ENCODE data around the gene GJD3. TPM values are rescaled to one million over a fixed set of nuclear protein-coding genes. Genes with fewer than 3 reads are reported as not detected.
A peak's percentile ranks its signal among the peaks of the same experiment; 100 is the strongest.

GJD3 gene
- total and polyA plus RNA-seq, 2 donors (not counting 3 experiments of a cell fraction or from before 2014, with no cell fraction given), result 0.10 to 0.40 TPM

DNA sequence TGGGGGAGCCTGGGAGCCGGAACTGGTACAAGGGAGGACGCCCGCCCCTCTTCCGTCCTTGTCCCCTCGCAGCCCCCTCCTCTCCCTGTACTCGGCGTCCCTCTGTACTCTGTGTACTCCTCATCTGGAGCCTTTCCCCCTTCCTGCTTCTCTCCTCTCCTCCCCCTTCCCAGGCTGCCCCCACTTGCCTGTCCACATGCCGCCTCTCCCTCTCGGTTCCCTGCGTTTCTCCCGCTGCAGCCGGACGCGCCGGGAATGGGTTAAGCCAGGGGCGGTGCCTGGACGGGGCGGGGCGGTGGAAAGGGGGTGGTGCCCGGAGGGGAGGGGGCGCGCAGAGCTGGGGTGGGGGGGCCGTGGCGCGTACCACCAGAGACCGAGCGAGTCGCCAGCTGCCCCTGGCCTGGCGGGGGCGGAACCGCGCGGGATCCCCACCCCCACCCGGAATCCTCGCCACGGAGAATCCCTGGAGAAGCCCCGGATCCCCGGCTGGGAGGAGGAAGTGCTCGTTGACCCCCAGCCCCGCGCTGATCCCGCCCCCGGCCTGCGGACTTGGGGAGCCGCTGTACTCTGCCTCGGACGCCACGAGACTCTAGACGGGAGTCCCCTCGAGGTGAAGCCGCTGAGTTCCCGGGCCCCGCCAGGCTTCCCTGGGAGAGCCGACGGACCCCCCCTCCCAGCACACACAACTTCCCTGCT lies 22.6 kb downstream of the GJD3 start:
- Histone ChIP-seq H3K36me3 (ENCODE audit: control insufficient read depth in 2 of 2, extremely low read depth in 1 of 2, insufficient read depth in 2 of 2, low read length in 2 of 2) (peaks cover 0 to 1% of the 10 kb centered on the region in 2 experiments), H3K9me1 (replicated peaks; ENCODE audit: control insufficient read depth, extremely low read depth, insufficient read depth, low read length) (no peaks in the 10 kb centered on the region)
- CTCF ChIA-PET, result interaction anchor here (0.9 to 10.6 kb wide), 8 partner anchors 13 to 48 kb away, joined by 3 to 109 read pairs (median 5); no protein-coding TSS in a partner anchor

More for the DNA sequence above, 22.6 kb downstream of the GJD3 start:
- no peaks in the 10 kb centered on the region for H4K20me1 ChIP-seq (replicated peaks; ENCODE audit: control insufficient read depth, extremely low read depth, insufficient read depth, low read length)
- peaks cover 59% of the 10 kb centered on the region for H3K79me2 ChIP-seq (ENCODE audit: control insufficient read depth, insufficient read depth, low read length)
- FAIRE-seq (peak; percentile 85), DNase-seq (ENCODE audit: low read depth, low spot score) (peak; percentile 60)
- dilution Hi-C loops (cut with MboI; ENCODE audit: extremely low pct_ligation_motif_present, low sequenced_read_pairs) (no loop called here), intact Hi-C loops (cut with micrococcal nuclease) (loop anchor here (1.0 kb wide), 2 partner anchors 10 to 19 kb away; no protein-coding TSS in a partner anchor)
- peak overlapping the region; percentile 63 for H3K4me2 ChIP-seq (ENCODE audit: insufficient read depth, low read length)
- H3K9me3 ChIP-seq (replicated peaks; ENCODE audit: control insufficient read depth, insufficient read depth, low read length), result no peaks in the 10 kb centered on the region
- H3K27me3 ChIP-seq (ENCODE audit: control insufficient read depth in 2 of 2, insufficient read depth in 2 of 2, low read length in 2 of 2), result no peaks in the 10 kb centered on the region
- H3K4me3 ChIP-seq (replicated peaks in 1 of 3; ENCODE audit: insufficient read depth in 1 of 3, low read depth in 1 of 3, low read length in 3 of 3), result peak overlapping the region; percentile 69 to 85 (median 76)
- peaks cover 42% of the 10 kb centered on the region for H3K4me1 ChIP-seq (ENCODE audit: control insufficient read depth, extremely low read depth, insufficient read depth, low read length)
- TF ChIP-seq FOS (IDR thresholded peaks at IDR 0.05; ENCODE audit: borderline replicate concordance, insufficient read depth, low read length), result no peak
- TF ChIP-seq, protein P1, sequence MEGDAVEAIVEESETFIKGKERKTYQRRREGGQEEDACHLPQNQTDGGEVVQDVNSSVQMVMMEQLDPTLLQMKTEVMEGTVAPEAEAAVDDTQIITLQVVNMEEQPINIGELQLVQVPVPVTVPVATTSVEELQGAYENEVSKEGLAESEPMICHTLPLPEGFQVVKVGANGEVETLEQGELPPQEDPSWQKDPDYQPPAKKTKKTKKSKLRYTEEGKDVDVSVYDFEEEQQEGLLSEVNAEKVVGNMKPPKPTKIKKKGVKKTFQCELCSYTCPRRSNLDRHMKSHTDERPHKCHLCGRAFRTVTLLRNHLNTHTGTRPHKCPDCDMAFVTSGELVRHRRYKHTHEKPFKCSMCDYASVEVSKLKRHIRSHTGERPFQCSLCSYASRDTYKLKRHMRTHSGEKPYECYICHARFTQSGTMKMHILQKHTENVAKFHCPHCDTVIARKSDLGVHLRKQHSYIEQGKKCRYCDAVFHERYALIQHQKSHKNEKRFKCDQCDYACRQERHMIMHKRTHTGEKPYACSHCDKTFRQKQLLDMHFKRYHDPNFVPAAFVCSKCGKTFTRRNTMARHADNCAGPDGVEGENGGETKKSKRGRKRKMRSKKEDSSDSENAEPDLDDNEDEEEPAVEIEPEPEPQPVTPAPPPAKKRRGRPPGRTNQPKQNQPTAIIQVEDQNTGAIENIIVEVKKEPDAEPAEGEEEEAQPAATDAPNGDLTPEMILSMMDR (IDR thresholded peaks at IDR 0.05; ENCODE audit: extremely low read depth in 1 of 2, insufficient read depth in 1 of 2, low read depth in 1 of 2, low read length in 2 of 2), result no peak
- no peak for TF ChIP-seq JUN (IDR thresholded peaks at IDR 0.05; ENCODE audit: borderline replicate concordance, insufficient read depth, insufficient read length, low read depth)
- TF ChIP-seq, protein P2, sequence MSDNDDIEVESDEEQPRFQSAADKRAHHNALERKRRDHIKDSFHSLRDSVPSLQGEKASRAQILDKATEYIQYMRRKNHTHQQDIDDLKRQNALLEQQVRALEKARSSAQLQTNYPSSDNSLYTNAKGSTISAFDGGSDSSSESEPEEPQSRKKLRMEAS (IDR thresholded peaks at IDR 0.05; ENCODE audit: insufficient read depth, insufficient read length), result no peak
- peak; percentile 24 for TF ChIP-seq POLR2AphosphoS5 (IDR thresholded peaks at IDR 0.05; ENCODE audit: insufficient read depth, low read depth, low read length)
- TF ChIP-seq EZH2 (IDR thresholded peaks at IDR 0.05; ENCODE audit: borderline replicate concordance, low read depth, low read length, severe bottlenecking), result no peak
- TF ChIP-seq POLR2A (IDR thresholded peaks at IDR 0.05; ENCODE audit: low read depth, low read length), result no peak
- TF ChIP-seq GATA2 (IDR thresholded peaks at IDR 0.05; ENCODE audit: insufficient read depth, insufficient read length, low read depth, low read length), result no peak
- TF ChIP-seq MYC (IDR thresholded peaks at IDR 0.05; ENCODE audit: low read depth, low read length), result peak; percentile 6
- BruUV-seq (replicated peaks), result no TSS peak
- peak overlapping the region; percentile 88 for H3K27ac ChIP-seq (ENCODE audit: insufficient read depth, low read depth, low read length)
- POLR2A ChIA-PET, result interaction anchor here (0.7 kb wide), 1 partner anchor 25 kb away, joined by 3 read pairs; no protein-coding TSS in a partner anchor
- H3K9ac ChIP-seq (replicated peaks; ENCODE audit: extremely low read depth, insufficient read depth, low read length), result peak overlapping the region; percentile 92
- no peak overlapping the region for H2AFZ ChIP-seq (ENCODE audit: low read depth, low read length)

All from endothelial cell of umbilical vein (primary cell).